Cardiac fibroblast (primary cell): ENCODE data around the gene GORASP2.

Source experiments
- DNase-seq, 2 donors: peaks; one replicate each; pipeline versions ENCODE4 v3.0.0 to v3.0.0-alpha.2; 2010; ENCODE audit warnings: low read depth in 2 of 2
- H3K4me3 ChIP-seq, 2 donors: replicated peaks in 1 of 2; 1 replicate in 1 of 2; 2 replicates in 1 of 2; pipeline ENCODE4 v1.5.1; 2011; ENCODE audit warnings: low read depth in 2 of 2, low read length in 2 of 2, mild to moderate bottlenecking in 2 of 2, moderate library complexity in 1 of 2
- CTCF ChIP-seq: IDR thresholded peaks from one replicate; pipeline ENCODE4 v1.5.1; 2011; ENCODE audit warnings: low read depth, mild to moderate bottlenecking, low read length, inconsistent platforms

The GORASP2 gene

GRCh38 chr2:170887496-170887895 is 41.6 kb upstream of the GORASP2 start:
- no peak for TF ChIP-seq CTCF
- DNase-seq, result no peak
- H3K4me3 ChIP-seq, result no peak overlapping the region

DNA sequence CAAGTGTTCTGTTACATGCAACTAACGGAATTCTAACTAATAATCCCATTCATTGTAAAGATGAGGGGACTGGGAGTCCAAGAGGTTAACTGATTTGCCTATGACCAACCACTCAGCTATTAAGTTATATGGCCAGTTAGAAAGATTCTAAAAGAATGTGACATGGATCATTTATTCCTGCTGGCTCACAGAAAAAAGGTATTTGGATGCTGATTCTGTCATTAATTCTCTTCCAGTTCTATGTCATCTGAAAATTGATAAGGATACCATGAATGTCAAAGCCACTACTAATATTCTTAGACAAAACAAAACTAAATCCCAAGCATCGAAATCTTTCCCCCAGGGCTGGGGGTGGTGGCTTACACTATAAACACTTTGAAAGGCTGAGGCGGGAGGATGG is 41.2 kb upstream of the GORASP2 start:
- TF ChIP-seq CTCF, result no peak
- DNase-seq, result no peak
- no peak overlapping the region for H3K4me3 ChIP-seq

DNA sequence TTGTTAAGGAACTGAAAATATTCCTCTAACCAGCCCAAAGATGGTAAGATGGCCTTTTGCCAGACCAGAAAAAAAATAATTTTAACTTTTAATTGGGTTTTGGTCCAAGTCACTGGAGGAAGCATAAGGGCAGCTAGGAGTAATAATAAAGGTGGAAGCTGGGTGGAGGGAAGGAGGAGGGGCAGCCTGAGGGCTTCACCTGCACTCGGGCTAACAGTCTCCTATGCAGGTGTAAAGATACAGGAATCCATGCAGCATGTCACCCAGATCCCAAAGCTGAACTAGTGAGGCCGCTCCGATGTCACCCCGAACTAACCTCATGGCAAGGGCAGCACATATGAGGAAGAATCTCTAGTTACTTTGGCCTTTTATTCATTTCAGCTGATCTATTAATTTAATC is 37.2 kb upstream of the GORASP2 start:
- no peak for TF ChIP-seq CTCF
- H3K4me3 ChIP-seq, result no peak overlapping the region
- no peak for DNase-seq

DNA sequence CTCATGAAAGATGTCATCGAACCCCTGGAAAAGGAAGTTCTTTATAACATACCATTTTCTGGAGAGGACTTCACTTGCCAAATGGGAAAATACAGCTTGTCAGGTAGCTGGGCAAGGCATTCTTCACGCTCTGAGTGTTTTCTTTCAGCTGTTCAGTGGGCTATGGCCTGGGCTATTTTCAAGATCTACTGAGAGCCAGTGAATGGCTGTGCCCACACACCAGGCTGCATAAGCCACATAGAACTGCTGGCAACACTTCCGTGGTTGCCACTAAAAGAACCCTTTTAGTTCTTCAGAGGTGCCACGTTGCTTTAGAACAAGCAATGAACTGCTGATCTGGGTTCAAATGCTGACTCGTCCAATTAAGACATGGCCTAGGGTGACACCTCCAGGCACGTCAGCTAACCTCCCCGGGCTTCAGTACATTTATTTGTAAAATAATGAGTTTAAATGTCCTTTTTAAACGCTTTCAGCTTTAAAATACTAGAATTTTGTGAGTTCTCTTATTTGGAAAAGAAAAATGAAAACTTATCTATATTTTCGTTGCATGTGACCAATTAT is 36.6 kb upstream of the GORASP2 start:
- no peak for DNase-seq
- no peak for TF ChIP-seq CTCF

DNA sequence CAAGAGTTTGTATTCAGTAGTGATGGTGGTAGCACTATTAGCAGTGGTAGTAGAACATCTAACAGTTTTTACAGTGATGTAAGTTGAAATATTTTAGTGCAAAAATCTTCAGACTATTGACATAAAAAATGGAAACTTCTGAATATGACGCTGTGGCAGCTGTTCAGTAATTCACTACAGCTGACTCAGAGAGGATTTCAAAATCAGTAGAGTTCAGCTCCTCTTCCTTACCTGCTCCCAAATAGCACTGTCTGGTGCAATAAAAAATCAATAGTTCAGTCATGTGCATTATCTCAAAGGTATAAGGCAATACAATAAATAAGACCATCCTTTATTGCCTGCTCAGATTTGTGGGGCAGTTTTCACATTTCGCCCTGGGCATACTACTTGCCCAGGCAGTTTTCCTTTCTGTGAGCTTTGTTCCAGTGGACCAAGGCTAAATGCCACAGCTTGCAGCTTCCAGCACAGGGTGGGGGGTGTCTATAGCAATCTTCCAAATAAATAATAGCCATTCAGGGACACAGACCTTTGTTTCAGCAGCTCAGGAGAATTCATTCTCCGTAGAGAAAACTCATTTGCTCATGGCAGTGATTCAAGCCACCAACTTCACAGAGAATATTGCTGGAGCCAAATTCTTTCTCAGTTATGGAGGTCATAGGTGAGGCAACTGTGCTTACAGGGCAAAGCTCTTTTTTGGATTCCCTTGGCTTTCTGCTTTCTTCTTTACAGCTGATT is 33.9 kb upstream of the GORASP2 start:
- no peak for TF ChIP-seq CTCF
- H3K4me3 ChIP-seq, result no peak overlapping the region
- DNase-seq, result peak; percentile 5 to 52

More for the DNA sequence above, 36.6 kb upstream of the GORASP2 start:
- no peak overlapping the region for H3K4me3 ChIP-seq

DNA sequence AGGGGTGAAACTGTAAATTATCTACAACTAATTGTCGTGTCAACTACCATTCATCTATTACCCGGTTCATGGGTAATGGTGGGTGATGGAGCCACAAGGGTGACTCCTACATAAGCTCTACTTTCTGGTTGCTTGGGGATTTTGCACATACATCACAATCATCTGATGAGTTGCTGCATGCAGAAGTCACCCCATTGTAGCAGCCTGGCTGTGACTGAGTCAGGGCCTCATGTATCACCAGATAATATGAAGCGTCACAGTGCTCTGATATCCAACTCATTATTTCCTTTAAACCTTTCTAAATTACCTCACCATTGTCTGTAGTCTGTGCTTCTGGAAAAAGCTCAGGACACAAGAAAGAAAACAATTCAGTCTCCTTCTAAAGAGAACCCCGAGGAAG is 32.4 kb upstream of the GORASP2 start:
- no peak for TF ChIP-seq CTCF
- H3K4me3 ChIP-seq, result no peak overlapping the region
- DNase-seq, result no peak
